ENCODE data around the gene PLIN4.
A peak's percentile ranks its signal among the peaks of the same experiment; 100 is the strongest.

Gene PLIN4

GRCh38 chr19:4488496-4488895 lies 29.8 kb downstream of the PLIN4 start:
- no peak overlapping the region for H3K27ac ChIP-seq (ENCODE audit: low read length)
- no peaks in the 10 kb centered on the region for H3K9me3 ChIP-seq (ENCODE audit: control insufficient read depth, low read depth, low read length)
- H3K36me3 ChIP-seq (ENCODE audit: control insufficient read depth, low read depth, low read length) = peaks cover 31% of the 10 kb centered on the region
- H3K4me1 ChIP-seq (ENCODE audit: control insufficient read depth, low read depth, low read length) = no peaks in the 10 kb centered on the region
- H3K9ac ChIP-seq (ENCODE audit: low read length) = no peak overlapping the region
- H3K4me3 ChIP-seq (ENCODE audit: low read length) = no peak overlapping the region
- no peaks in the 10 kb centered on the region for H3K27me3 ChIP-seq (ENCODE audit: control insufficient read depth, insufficient read depth, low read length)

- Histone ChIP-seq H3K9ac (ENCODE audit: low read length) (no peak overlapping the region), H3K4me3 (ENCODE audit: low read length) (no peak overlapping the region), H3K4me1 (ENCODE audit: control insufficient read depth, low read depth, low read length) (no peaks in the 10 kb centered on the region), H3K9me3 (ENCODE audit: control insufficient read depth, low read depth, low read length) (no peaks in the 10 kb centered on the region), H3K36me3 (ENCODE audit: control insufficient read depth, low read depth, low read length) (peaks cover 24% of the 10 kb centered on the region), H3K27me3 (ENCODE audit: control insufficient read depth, insufficient read depth, low read length) (no peaks in the 10 kb centered on the region), H3K27ac (ENCODE audit: low read length) (no peak overlapping the region)
Measured at GRCh38 chr19:4487572-4487971, 30.7 kb downstream of the PLIN4 start.

- H3K27ac ChIP-seq (ENCODE audit: low read length) = no peak overlapping the region
- H3K27me3 ChIP-seq (ENCODE audit: control insufficient read depth, insufficient read depth, low read length) = no peaks in the 10 kb centered on the region
- peaks cover 6% of the 10 kb centered on the region for H3K36me3 ChIP-seq (ENCODE audit: control insufficient read depth, low read depth, low read length)
- H3K4me1 ChIP-seq (ENCODE audit: control insufficient read depth, low read depth, low read length) = no peaks in the 10 kb centered on the region
- no peak overlapping the region for H3K9ac ChIP-seq (ENCODE audit: low read length)
- no peak overlapping the region for H3K4me3 ChIP-seq (ENCODE audit: low read length)
- H3K9me3 ChIP-seq (ENCODE audit: control insufficient read depth, low read depth, low read length) = no peaks in the 10 kb centered on the region
Measured at GRCh38 chr19:4483385-4483784, 34.9 kb downstream of the PLIN4 start.

- H3K9ac ChIP-seq (ENCODE audit: low read length) = no peak overlapping the region
- H3K36me3 ChIP-seq (ENCODE audit: control insufficient read depth, low read depth, low read length) = peaks cover 9% of the 10 kb centered on the region
- no peak overlapping the region for H3K27ac ChIP-seq (ENCODE audit: low read length)
Measured at GRCh38 chr19:4482721-4483364, 35.4 kb downstream of the PLIN4 start.

GRCh38 chr19:4477034-4477801 lies 41.1 kb downstream of the PLIN4 start:
- H3K9me3 ChIP-seq (ENCODE audit: control insufficient read depth, low read depth, low read length) = no peaks in the 10 kb centered on the region
- H3K4me3 ChIP-seq (ENCODE audit: low read length) = no peak overlapping the region
- H3K36me3 ChIP-seq (ENCODE audit: control insufficient read depth, low read depth, low read length) = peaks cover 12% of the 10 kb centered on the region
- no peak overlapping the region for H3K27ac ChIP-seq (ENCODE audit: low read length)
- no peak overlapping the region for H3K9ac ChIP-seq (ENCODE audit: low read length)
- H3K27me3 ChIP-seq (ENCODE audit: control insufficient read depth, insufficient read depth, low read length) = no peaks in the 10 kb centered on the region
- H3K4me1 ChIP-seq (ENCODE audit: control insufficient read depth, low read depth, low read length) = peaks cover 8% of the 10 kb centered on the region

More at GRCh38 chr19:4482721-4483364, 35.4 kb downstream of the PLIN4 start:
- H3K4me1 ChIP-seq (ENCODE audit: control insufficient read depth, low read depth, low read length) = no peaks in the 10 kb centered on the region
- H3K27me3 ChIP-seq (ENCODE audit: control insufficient read depth, insufficient read depth, low read length) = no peaks in the 10 kb centered on the region
- no peaks in the 10 kb centered on the region for H3K9me3 ChIP-seq (ENCODE audit: control insufficient read depth, low read depth, low read length)
- H3K4me3 ChIP-seq (ENCODE audit: low read length) = no peak overlapping the region

- Histone ChIP-seq H3K36me3 (ENCODE audit: control insufficient read depth, low read depth, low read length) (peaks cover 12% of the 10 kb centered on the region), H3K27ac (ENCODE audit: low read length) (peak overlapping the region; percentile 55), H3K9ac (ENCODE audit: low read length) (peak overlapping the region; percentile 51), H3K4me3 (ENCODE audit: low read length) (peak overlapping the region; percentile 74), H3K27me3 (ENCODE audit: control insufficient read depth, insufficient read depth, low read length) (no peaks in the 10 kb centered on the region), H3K9me3 (ENCODE audit: control insufficient read depth, low read depth, low read length) (no peaks in the 10 kb centered on the region), H3K4me1 (ENCODE audit: control insufficient read depth, low read depth, low read length) (peaks cover 8% of the 10 kb centered on the region)
Measured at GRCh38 chr19:4474514-4475022, 43.7 kb downstream of the PLIN4 start.

- no peaks in the 10 kb centered on the region for H3K9me3 ChIP-seq (ENCODE audit: control insufficient read depth, low read depth, low read length)
- H3K4me1 ChIP-seq (ENCODE audit: control insufficient read depth, low read depth, low read length) = peaks cover 8% of the 10 kb centered on the region
- no peaks in the 10 kb centered on the region for H3K27me3 ChIP-seq (ENCODE audit: control insufficient read depth, insufficient read depth, low read length)
- peak overlapping the region; percentile 74 for H3K4me3 ChIP-seq (ENCODE audit: low read length)
- peak overlapping the region; percentile 55 for H3K27ac ChIP-seq (ENCODE audit: low read length)
- H3K36me3 ChIP-seq (ENCODE audit: control insufficient read depth, low read depth, low read length) = peaks cover 12% of the 10 kb centered on the region
- H3K9ac ChIP-seq (ENCODE audit: low read length) = peak overlapping the region; percentile 51
Measured at GRCh38 chr19:4473763-4474513, 44.3 kb downstream of the PLIN4 start.

- Histone ChIP-seq H3K4me3 (ENCODE audit: low read length) (peak overlapping the region; percentile 74), H3K9ac (ENCODE audit: low read length) (peak overlapping the region; percentile 72), H3K27ac (ENCODE audit: low read length) (no peak overlapping the region), H3K36me3 (ENCODE audit: control insufficient read depth, low read depth, low read length) (peaks cover 8% of the 10 kb centered on the region), H3K9me3 (ENCODE audit: control insufficient read depth, low read depth, low read length) (no peaks in the 10 kb centered on the region), H3K4me1 (ENCODE audit: control insufficient read depth, low read depth, low read length) (peaks cover 8% of the 10 kb centered on the region), H3K27me3 (ENCODE audit: control insufficient read depth, insufficient read depth, low read length) (no peaks in the 10 kb centered on the region)
Measured at GRCh38 chr19:4473011-4473762, 45.1 kb downstream of the PLIN4 start.

GRCh38 chr19:4472174-4472974 lies 45.9 kb downstream of the PLIN4 start, which contains the start of gene HDGFL2:
TSS of gene HDGFL2 (plus strand) at chr19:4472297. CDS start at chr19:4472351, 54 bp downstream.
- Histone ChIP-seq H3K27ac (ENCODE audit: low read length) (no peak within 1 kb of the TSS), H3K4me3 (ENCODE audit: low read length) (peak within 1 kb of the TSS; percentile 74), H3K36me3 (ENCODE audit: control insufficient read depth, low read depth, low read length) (peaks cover 4% of the 10 kb centered on the region), H3K4me1 (ENCODE audit: control insufficient read depth, low read depth, low read length) (peaks cover 8% of the 10 kb centered on the region), H3K27me3 (ENCODE audit: control insufficient read depth, insufficient read depth, low read length) (no peaks in the 10 kb centered on the region), H3K9me3 (ENCODE audit: control insufficient read depth, low read depth, low read length) (no peaks in the 10 kb centered on the region), H3K9ac (ENCODE audit: low read length) (peak within 1 kb of the TSS; percentile 72)

GRCh38 chr19:4471403-4472173 lies 46.7 kb downstream of the PLIN4 start:
- H3K9me3 ChIP-seq (ENCODE audit: control insufficient read depth, low read depth, low read length) = no peaks in the 10 kb centered on the region
- peaks cover 8% of the 10 kb centered on the region for H3K4me1 ChIP-seq (ENCODE audit: control insufficient read depth, low read depth, low read length)
- no peak overlapping the region for H3K27ac ChIP-seq (ENCODE audit: low read length)
- H3K4me3 ChIP-seq (ENCODE audit: low read length) = peak overlapping the region; percentile 74
- no peaks in the 10 kb centered on the region for H3K36me3 ChIP-seq (ENCODE audit: control insufficient read depth, low read depth, low read length)
- H3K9ac ChIP-seq (ENCODE audit: low read length) = peak overlapping the region; percentile 41
- no peaks in the 10 kb centered on the region for H3K27me3 ChIP-seq (ENCODE audit: control insufficient read depth, insufficient read depth, low read length)
